ENCODE data around the gene ENPEP.
"Not testable (repeated sequence)": the region's sequence is repeated elsewhere in the genome, so short reads cannot be mapped to it uniquely, and the experiment has no call there.

The ENPEP gene

DNA sequence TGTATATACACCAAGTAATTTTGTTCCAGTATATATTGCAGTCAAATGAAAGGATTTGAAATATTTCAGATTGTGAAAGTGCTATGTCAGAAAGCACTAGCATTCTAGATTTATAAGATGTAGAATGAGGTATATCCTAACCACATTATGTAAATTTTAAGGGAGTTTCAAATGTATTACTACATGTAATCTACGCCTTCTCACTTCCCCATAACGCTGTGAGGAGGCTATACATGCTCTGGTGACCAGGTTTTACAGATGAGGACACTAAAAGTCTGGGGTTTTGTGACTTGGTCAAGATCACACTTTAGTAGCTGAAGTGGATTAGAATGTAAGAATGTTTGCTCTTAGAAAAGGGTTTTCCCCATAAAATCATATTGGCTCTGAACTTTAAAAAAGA, 8.1 kb downstream of the ENPEP start:
- no peak for DNase-seq (ENCODE audit: low read depth)

DNA sequence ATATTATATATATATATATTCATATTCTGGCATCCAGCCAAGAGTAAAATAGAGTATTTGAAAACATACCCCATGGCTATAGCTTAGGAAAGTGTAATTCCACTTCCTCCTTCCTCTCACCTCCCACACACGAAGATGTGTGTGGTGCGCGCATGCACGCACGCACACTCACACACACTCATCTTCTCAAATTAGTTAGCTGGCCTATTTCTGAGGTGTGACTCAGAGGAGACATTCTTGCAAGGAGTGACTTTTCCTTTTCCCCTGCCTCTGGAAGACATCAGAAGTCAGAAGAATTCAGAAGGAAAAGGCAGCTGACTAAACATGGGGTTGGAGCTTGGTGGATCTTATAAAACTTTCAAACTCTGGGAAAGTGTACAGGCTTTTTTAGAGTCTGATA, 8.8 kb downstream of the ENPEP start:
- DNase-seq (ENCODE audit: low read depth): no peak

- DNase-seq (ENCODE audit: low read depth): no peak
Measured at GRCh38 chr4:110485452-110485851, 9.5 kb downstream of the ENPEP start.

GRCh38 chr4:110486256-110486655, 10.3 kb downstream of the ENPEP start:
- DNase-seq (ENCODE audit: low read depth): no peak

GRCh38 chr4:110486850-110487249, 10.9 kb downstream of the ENPEP start:
- not testable (repeated sequence) for DNase-seq (ENCODE audit: low read depth)

DNA sequence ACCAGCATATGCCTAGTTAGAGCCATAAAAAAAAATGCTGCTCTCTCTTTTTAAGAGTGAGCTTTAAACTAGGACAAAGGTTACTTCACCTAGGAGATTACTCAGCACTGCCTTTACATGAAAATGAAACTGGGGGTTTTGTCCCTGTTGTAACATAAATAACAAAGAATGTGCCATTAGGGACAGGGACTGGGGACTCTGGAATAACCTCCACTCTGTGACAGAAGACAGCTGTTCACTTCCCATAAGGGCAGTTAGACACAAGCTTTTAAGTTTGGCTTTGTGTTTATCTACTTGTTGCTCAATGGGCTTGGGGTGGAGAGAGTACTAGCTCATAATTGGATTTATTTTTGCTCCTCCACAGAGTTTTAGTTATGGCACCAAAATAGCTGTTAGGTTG, 11.9 kb downstream of the ENPEP start:
- DNase-seq (ENCODE audit: low read depth): no peak

- no peak for DNase-seq (ENCODE audit: low read depth)
Measured at GRCh38 chr4:110489901-110490508, 14.1 kb downstream of the ENPEP start.

- no peak for DNase-seq (ENCODE audit: low read depth)
Measured at GRCh38 chr4:110492522-110492921, 16.6 kb downstream of the ENPEP start.

- DNase-seq (ENCODE audit: low read depth): no peak
Measured at GRCh38 chr4:110493520-110493919, 17.6 kb downstream of the ENPEP start.

DNA sequence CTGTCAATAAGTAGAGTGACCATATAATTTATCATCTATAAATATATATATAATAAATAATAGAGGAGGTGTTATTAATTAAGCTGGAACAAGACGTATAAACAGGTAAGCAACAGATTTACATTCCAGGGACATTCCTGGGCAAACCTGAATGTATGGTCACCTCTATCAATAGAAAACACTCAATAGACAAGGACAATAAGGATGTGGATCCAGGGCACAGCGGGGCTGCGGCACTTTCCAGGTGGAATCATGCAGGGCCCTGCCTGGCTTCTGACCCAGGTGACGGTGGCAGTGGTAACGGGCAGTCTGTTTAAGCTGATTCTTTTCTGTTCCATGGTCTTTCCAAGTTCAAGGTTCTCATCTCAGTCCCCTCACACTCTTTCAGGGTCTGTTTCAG, 22.5 kb downstream of the ENPEP start:
- no peak for DNase-seq (ENCODE audit: low read depth)

DNA sequence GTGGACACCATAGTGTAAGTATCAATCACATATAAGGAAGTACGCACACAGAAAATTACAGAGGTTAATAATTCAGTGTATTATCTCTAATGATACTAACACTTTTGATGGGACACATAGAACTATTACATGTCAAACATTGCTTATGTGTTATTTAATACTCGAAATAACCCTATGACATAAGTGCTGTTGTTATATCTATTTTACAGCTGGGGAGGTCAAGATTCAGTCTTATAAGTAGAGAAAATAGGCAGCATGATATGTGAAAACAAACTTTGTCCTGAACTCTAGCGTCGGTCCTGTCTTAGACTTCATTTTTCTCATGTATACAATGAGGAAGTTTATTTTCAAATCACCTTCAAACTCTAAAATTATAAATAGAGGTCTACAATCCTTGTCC, 23.2 kb downstream of the ENPEP start:
- no peak for DNase-seq (ENCODE audit: low read depth)

- no peak for DNase-seq (ENCODE audit: low read depth)
Measured at GRCh38 chr4:110501826-110502225, 25.9 kb downstream of the ENPEP start.

- DNase-seq (ENCODE audit: low read depth): no peak
Measured at GRCh38 chr4:110503270-110504083, 27.5 kb downstream of the ENPEP start.

GRCh38 chr4:110504084-110504435, 28.1 kb downstream of the ENPEP start:
- DNase-seq (ENCODE audit: low read depth): no peak

GRCh38 chr4:110505440-110505839, 29.5 kb downstream of the ENPEP start:
- no peak for DNase-seq (ENCODE audit: low read depth)

- no peak for DNase-seq (ENCODE audit: low read depth)
Measured at GRCh38 chr4:110508827-110509710, 33.1 kb downstream of the ENPEP start.

GRCh38 chr4:110510277-110510676, 34.3 kb downstream of the ENPEP start:
- DNase-seq (ENCODE audit: low read depth): no peak

DNA sequence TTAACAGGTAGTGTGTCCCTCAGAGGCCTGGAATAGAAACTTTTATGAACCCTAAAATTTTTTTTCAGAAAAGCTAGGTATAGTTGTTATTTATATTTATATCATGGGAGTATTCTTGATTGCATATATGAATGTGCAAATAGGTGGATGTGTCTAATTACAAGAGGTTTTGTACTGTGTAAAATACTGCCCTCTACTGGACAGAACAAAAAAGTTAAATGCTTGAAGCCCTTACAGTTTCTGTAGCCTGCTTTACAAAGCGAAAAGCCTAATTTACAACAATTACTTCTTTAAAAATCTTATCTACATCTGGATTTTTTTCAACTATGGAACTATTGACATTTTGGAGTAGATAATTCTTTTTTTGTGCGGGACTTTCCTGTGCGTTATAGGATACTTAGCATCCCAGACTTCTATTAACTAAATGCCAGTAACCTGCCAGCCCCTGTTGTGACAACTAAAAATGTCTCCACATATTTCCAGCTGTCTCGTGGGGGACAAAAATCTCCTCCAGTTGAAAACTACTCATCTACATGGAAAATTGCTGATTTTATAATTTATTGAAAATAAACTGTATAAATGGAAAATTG, 35.1 kb downstream of the ENPEP start:
- no peak for DNase-seq (ENCODE audit: low read depth)

- no peak for DNase-seq (ENCODE audit: low read depth)
Measured at GRCh38 chr4:110512901-110513300, 36.9 kb downstream of the ENPEP start.

GRCh38 chr4:110514889-110515479, 39.0 kb downstream of the ENPEP start:
- no peak for DNase-seq (ENCODE audit: low read depth)

GRCh38 chr4:110515676-110516075, 39.7 kb downstream of the ENPEP start:
- no peak for DNase-seq (ENCODE audit: low read depth)

Measured in activated T-cell treated with anti-CD3 and anti-CD28 coated beads for 1 hour (primary cell).